GM21423 (cell line): ENCODE measurements around the gene CYP2C8.
"Not testable (repeated sequence)": the region's sequence is repeated elsewhere in the genome, so short reads cannot be mapped to it uniquely, and the experiment has no call there.

Experiments used
- ATAC-seq: cut with Tn5 transposase; IDR thresholded peaks from one replicate; pipeline ENCODE4 v1.9.1; 2021; ENCODE audit warnings: mild to moderate bottlenecking, moderate library complexity; ENCODE audit not compliant: unreplicated experiment

The CYP2C8 gene

DNA sequence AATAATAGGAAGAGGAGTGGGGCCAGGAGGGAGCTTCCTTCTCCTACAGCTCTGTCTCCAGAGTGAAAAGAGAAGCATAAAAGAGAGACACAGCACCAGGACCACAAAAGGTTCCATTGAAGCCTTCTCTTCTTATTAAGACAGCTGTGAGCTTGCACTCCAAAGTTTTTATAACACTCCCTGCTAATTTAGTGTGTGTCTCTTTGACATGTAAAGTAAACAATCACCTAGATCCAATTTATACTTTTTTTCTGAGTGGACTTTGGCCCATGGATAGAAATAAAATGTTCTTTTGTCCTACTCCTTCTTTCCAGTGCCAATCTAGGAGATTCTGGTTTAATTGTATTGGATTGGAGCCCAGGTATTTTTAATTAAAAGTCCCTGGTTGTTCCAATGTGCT, at the start of gene CYP2C8:
CYP2C8 (minus strand) TSS at position 212 of the 400 bp plus-strand sequence; CDS start at position 117, 95 bp downstream.
- no peak for ATAC-seq

DNA sequence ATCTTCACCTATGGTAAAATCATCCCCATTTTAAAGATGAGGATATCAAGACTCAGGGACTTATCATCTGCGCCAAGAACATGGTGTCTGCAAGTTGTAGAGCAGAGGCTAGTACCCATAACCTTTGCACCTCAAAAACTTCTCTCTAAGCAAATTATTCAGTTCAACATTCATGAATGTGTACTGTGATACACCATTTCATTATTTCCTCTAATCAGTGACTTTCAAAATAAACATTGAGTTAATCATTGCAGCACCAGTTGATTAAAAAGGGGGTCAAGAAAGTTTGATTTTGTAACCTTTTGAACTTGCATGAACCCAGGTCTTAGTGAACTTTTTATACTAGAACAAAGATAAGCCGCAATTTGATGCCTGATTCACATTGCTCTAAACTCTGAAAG, 47.6 kb upstream of the CYP2C8 start:
- no peak for ATAC-seq

DNA sequence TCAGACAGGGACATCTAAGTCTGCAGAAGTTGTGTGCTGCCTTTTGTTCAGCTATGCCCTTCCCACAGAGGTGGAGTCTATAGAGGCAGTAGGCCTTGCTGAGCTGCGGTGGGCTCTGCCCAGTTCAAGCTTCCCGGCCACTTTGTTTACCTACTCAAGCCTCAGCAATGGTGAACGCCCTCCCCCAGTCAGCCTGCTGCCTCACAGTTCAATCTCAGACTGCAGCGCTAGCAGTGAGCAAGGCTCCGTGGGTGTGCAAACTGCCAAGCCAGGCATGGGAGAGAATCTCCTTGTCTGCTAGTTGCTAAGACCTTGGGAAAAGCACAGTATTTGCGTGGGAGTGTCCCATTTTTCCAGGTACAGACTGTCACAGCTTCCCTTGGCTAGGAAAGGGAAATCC, 41.5 kb upstream of the CYP2C8 start:
- ATAC-seq: not testable (repeated sequence)

DNA sequence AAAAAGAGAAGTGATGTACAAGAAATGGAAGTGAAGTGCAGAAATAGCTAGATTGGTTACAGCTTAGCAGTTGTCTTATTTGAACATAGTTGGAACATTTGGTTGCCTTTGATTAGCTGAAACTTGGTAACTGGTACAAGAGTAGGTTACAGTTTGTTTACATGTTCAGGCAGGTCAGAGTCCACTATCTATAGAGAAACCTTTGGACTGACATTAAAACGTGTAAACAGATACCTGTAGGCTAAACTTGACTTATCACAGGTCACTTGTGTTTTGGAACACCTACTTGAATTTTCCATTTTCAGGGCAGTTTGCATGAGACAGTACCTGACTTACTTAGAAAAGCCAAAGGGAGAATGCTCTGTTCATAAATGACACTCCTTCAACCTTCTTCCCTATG, 28.5 kb upstream of the CYP2C8 start:
- no peak for ATAC-seq

DNA sequence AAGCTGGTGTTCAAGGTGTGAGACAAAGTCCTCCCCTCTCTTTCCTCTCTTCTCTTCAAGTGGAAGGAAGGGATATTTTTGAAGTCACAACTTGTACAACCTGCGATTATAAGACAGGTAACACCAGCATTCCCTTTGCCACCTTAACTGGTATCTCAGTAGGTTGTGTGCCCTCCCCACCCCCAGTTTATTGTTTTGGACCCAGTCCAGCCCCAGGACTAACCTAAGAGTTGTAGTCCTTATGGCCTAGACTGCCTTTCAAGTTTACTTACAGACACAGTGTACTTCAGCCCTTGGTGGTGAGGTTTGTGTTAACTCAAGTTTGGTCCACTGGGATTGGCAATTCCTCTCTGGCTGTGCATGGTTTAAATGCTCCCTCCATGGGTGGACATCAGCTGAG, 26.8 kb upstream of the CYP2C8 start:
- ATAC-seq: no peak

DNA sequence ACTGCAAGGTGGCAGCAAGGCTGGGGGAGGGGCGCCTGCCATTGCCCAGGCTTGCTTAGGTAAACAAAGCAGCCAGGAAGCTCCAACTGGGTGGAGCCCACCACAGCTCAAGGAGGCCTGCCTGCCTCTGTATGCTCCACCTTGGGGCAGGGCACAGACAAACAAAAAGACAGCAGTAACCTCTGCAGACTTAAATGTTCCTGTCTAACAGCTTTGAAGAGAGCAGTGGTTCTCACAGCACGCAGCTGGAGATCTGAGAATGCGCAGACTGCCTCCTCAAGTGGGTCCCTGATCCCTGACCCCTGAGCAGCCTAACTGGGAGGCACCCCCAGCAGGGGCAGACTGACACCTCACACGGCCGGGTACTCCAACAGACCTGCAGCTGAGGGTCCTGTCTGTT, 10.3 kb upstream of the CYP2C8 start:
- ATAC-seq: not testable (repeated sequence)

DNA sequence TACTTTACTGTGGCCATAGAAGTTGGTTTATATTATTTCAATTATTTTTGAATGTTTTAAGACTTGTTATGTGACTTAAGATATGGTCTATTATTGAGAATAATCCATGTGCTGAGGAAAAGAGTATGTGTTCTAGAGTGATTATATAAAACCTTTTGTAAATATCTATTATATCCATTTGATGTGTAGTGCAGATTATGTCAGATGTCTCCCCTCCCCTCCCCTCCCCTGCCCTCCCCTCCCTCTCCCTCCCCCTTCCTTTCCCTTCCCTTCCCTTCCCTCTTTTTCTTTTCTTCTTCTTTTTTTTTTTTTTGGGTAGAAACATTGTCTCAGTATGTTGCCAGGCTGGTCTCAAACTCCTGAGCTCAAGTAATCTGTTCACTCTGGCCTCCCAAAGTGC, 8.3 kb upstream of the CYP2C8 start:
- no peak for ATAC-seq

DNA sequence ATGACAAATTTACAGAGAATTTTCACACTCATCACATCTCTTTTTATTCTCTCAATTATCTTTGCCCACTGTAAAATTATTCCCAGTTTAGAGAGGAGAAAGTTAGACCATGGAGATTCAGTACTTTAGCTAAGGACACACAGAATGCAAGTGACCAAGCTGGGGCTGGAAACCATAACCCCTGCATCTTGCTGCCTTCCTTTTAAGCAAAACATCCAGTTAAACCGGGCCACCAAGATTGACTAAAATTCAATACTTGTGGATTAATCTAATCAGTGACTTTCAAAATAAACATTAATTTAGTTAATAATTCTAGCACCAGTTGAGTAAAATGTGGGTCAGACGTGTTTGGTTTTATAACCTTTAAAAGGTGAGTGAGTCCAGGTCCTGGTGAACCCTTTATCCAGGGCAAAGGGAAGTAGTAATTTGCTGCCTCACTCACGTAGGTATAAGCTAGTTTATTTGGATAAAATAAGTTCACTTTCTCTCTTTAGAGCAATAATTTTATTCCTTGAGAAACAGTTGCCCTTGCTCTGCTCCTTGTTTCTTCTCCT, 1.9 kb upstream of the CYP2C8 start:
- ATAC-seq: no peak

DNA sequence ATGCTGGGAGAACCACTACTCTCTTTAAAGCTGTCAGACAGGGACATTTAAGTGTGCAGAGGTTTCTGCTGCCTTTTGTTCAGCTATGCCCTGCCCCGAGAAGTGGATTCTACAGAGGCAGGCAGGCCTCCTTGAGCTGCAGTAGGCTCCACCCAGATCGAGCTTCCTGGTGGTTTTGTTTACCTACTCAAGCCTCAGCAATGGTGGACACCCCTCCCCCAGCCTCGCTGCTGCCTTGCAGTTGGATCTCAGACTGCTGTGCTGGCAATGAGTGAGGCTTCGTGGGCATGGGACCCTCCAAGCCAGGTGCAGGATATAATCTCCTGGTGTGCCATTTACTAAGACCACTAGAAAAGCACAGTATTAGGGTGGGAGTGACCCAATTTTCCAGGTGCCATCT, 5.2 kb downstream of the CYP2C8 start:
- ATAC-seq: not testable (repeated sequence)

DNA sequence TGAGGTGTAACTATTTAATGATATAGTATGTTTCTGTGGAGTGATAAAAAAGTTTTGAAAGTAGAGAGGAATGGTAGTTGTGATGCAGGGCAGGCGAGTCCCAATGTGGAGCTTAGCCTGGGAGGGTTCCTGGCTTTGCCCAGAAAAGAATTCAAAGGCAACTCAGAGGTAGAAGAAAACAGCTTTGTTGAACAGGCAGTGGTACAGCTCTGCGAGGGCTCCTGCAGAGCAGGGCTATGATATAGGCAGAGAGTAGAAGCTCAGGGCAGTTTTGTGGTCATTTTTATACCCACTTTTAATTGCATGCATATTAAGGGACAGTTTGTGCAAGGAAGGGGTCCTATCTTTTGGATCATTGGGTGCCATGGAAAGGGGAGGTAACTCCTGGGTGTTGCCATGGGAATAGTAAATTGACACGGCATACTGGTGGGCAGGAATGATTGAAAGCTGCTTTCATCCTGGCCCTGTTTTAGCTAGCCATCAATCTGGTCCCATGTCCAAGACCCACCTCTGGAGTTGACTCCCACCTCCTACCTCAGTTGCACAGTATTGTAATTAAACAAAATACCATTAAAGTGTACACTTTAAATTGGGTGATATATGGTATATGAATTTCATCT, 12.4 kb downstream of the CYP2C8 start:
- ATAC-seq: no peak

DNA sequence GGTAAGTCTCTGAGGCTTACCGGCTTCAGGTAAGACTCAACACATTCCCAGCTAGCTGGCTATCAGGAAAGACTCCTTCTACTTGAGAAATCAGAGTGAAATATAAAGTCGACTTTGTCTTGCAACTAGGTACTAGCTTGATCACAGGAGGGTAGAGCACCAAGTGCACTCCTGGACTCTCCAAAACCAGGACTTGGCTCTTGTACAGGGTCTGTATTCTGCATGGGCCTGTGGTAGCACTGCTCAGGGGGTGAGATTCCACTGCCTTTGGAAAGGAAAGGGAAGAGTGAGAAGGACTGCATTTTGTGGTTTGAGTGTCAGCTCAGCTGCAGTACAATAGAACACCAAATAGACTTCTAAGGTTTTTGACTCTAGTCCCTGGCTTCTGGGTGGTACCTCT, 19.4 kb downstream of the CYP2C8 start:
- no peak for ATAC-seq

DNA sequence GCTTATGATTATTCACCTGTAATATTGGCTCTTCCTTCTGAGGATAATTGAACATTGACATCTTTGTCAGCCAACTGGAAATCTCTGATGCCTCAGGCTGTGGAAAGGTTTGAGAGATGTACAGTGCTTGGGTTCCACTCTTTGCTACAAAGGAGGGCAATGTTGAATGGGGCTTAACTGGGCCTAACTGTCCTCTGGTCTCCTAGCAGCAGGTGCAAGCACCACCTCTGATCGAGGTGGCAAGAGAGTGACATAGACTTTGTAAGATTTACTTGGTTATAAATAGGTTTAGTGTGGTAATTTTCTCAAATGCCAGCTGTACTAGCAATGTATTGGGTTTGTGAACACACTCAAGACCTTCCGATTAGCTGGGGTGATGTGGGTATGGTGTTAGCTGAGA, 21.1 kb downstream of the CYP2C8 start:
- ATAC-seq: no peak

DNA sequence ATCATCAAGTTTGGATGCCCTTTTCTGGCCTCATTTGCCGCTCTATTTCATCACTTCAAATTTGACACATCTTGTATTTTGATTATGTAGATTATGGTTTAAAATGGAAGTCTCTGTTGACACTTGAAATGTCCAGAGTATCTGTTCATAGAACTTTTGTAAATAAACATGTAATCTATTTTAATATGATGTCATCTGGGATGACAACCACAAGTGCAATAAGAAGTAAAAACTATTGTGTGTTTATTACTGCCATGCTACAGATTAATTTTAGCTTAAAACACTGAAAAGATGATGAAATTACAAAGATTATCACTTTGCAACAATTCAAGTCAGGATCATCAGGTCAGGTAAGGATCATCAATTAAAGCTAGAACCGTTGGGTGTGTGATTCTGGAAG, 30.0 kb downstream of the CYP2C8 start:
- no peak for ATAC-seq

DNA sequence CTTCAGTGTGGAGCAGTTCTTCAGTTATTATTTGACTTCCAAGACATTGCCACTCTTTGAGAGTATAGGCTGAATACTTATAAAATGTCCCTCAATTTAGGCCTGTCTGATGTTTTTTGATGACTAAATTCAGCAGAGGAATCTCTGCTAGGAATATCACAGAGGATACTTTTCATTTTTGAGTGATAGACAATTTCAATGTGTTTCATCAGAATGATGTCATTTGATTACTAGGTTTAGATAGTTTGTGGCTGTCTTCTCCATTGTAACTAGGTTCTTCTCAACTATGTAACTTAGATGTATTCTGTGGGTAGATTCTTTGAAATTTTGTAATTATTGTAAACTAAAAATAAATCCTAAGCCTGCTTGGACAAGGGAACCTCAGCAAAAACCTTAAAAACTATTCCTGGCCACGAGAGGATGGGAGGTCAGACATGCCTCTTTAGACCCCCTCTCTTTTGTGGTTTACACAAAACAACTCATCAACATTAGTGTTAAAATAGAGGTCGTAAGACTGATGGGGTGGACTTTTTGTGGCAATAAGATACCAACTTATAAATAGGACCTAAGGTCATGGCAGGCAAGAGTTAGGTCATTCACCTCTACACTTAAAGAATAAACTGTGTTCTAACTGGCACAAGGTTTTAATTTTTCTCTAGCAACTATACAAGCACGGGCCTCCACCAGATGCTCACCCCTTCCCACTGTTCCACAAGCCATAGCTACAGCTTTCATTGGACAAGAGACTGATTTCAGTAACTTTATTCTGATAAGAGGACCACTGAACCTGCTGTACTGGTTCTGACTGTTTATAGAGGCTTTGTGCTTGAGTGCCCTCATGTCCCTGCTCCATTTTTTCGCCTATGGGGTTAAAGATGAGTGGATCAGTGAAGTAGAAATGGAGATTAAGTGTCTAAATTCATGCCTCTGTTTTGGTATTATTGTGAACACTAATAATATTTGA, 33.7 kb downstream of the CYP2C8 start:
- ATAC-seq: no peak

DNA sequence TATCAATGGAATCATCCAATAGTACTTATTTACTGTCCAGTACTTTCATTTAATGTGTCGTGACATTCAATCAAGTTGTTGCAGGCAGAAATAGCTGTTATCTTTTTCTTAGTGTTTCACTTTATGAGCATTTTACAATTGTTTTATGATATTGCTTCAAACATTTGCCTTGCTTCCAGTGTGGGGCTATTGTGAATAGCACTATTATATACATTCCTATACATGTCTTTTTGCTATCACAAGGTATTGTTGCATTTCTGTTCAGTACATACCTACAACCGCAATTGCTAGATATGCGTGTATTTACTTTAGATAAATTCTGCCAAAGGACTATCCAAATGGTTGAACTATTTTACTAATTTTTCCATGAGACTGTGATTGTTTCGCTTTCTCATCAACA, 34.9 kb downstream of the CYP2C8 start:
- ATAC-seq: no peak

DNA sequence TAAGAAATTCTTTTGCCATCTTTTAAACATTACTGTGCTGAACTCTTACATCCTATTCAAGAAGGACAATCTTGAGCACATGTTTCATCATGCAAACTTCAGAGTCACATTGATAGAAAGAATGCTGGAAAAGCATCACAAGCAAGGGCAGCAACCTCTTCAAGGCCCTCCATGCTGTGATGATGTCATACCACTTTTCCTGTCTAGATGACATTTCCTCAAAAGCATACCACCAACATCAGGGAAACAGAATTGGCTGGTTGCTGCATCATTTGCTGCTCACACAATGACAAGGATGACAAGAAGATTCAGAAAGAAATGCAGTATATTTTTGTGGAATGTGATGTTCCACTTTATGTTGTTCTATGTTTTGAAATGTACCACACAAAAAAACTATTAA, 37.6 kb downstream of the CYP2C8 start:
- ATAC-seq: no peak

DNA sequence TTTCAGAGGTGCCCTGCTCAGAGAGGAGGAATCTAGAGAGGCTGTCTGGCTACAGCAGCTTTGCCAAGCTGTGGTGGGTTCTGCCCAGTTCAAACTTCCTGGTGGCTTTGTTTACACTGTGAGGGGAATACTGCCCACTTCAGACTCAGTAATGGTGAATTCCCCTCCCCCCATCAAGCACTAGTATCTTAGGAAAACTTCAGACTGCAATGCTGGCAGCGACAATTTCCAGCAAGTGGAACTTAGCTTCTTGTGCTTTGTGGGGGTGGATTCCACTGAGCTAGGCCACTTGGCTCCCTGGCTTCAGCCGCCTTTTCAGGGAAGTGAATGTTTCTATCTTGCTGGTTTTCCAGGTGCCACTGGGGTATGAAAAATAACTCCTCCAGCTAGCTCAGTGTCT, 42.8 kb downstream of the CYP2C8 start:
- no peak for ATAC-seq

DNA sequence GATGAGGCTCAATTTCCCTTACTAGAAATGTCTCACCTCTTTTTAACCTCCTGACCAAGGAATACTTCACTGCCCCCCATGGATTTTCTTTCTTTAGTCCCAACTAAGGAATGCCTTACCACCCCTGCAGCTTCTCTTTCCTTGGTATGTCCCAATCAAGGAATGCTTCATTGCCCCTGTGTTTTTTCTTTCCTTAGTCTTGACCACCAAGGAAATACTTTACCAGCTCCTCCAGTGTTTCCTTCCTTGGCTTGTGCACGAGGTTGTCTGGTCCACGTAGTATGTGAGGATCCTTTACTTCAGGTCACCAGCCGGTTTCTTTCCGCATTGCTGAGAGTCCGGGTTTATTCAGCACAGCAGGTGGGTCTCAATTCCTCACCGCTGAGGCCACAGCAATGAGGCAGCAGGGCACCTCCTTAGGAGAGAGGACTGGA, 71.5 kb downstream of the CYP2C8 start:
- ATAC-seq: no peak

DNA sequence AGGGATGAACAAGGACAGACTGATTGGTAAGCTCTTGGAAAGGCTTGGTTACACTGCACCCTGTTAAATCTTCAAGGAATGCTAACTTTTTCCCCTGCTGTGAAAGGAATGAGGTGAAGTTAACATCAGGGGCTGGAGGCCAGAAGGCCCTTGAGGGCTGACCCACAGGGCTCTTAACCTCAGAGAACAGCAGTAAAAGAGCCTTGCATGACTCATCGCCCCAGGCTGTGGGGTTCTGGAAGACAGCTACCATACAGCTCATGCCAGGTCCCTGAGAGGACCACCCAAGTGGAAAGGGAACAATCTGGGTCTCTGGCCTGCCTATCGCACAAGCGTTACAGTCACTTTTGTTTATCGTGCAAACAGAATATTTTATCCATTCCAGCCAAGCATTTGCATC, 76.5 kb downstream of the CYP2C8 start:
- ATAC-seq: no peak

DNA sequence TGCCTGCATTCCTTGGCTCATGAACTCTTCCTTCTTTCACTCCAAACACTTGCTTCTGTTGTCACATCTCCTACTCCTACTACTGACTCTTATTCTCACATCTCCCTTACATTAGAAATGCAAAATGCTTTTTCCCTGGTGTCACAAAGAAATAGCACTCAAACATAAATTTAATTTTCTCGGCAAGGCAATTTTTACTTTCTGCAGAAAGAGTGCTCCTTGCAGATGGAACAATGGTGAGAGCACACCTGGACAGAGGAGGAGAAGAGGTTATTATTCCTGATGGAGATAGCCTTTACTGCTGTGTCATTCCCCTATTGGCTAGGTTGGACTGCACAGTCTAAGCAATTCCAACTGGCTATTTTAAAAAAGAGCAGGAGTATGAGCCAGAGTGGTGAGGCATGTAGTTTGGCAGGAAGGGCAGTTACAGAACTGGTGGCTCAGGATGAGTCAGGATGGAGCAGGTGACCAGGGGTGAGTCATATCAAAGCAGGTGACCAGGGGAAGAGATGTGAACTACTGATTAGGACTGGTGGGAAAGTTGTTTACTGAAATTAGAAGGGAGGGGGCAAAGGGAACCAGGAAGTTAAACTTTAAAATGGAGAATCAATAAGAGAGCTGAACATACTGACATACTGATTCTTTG, 77.9 kb downstream of the CYP2C8 start:
- ATAC-seq: no peak

DNA sequence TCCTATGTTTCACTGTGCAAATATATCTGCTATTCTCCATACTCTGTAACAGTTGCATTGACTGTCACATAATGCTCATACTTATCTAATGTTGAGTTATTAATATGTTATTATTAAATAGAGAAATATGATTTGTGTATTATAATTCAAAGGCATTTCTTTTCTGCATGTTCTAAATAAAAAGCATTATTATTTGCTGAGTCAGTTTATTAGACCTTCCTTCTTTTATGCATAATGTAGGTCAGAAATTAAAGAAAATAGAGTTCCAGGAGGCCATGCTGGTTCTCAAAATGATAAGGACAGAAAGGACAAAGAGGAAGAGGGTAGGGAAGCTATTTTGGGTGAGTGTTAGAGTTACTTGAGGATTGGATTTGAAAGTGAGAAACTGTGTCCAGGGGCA, 80.1 kb downstream of the CYP2C8 start:
- ATAC-seq: no peak
